SW 1271 (cell line): Measurements from ENCODE around the gene MON1A.
"Not testable (repeated sequence)": the region's sequence is repeated elsewhere in the genome, so short reads cannot be mapped to it uniquely, and the experiment has no call there.

Experiments used
- DNase-seq, 2 experiments: peaks; one replicate each; lab custom pipeline; 2025; lab: John Stamatoyannopoulos, UW

The MON1A gene

DNA sequence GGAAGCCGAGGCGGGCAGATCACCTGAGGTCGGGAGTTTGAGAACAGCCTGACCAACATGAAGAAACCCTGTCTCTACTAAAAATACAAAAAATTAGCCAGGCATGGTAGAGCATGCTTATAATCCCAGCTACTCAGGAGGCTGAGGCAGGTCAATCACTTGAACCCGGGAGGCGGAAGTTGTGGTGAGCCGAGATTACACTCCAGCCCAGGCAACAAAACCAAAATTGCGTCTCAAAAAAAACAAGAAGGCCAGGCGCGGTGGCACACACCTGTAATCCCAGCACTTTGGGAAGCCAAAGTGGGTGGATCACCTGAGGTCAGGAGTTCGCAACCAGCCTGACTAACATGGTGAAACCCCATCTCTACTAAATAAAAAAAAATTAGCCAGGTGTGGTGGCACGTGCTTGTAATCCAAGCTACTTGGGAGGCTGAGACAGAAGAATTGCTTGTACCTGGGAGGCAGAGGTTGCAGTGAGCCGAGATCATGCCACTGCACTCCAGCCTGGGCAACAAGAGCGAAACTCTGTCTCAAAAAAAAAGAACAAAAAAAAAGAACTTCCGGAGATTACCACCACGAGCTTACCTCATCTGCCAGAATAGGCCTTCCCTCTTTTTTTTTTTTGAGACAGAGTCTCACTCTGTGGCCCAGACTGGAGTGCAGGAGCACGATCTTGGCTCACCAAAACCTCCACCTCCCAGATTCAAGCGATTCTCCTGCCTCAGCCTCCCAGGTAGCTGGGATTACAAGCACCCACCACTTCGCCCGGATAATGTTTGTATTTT, 11.6 kb downstream of the MON1A start:
- DNase-seq: not testable (repeated sequence)

DNA sequence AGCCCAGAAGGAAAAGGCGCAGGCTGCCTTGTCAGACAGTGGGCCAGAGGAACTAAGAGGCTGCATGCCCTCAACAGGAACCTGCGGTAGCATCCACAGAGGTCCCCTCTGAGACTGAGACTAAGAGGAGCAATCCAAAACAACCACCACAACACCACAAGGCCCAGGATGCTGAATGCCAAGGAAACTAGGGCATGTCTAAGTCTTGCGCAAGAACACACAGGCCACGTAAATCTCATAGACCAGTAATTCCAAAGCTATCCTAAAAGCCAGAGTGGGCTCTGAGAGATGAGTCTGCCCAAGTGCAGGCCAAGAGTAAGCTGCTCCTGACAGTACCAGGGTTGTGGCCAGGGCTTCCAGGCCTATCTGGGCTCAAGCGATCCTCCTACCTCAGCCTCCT, 12.9 kb downstream of the MON1A start:
- no peak for DNase-seq

DNA sequence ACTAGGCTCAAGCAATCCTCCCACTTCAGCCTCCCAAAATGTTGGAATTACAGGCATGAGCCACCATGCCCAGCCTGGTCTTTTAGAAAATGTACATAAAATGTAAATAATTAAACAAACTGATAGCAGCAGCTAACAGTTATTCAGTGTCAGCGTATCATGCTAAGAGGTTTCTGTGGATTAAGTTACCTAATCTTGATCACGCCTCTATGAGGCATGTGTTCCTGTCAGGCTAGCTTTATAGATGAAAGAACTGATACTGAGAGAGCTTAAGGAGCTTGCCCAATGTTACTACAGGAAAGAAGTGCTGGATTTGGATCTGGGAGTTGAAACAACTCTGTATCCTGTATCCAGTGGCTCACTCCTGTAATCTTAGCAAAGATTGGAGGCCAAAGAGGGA, 14.7 kb downstream of the MON1A start:
- DNase-seq: no peak

DNA sequence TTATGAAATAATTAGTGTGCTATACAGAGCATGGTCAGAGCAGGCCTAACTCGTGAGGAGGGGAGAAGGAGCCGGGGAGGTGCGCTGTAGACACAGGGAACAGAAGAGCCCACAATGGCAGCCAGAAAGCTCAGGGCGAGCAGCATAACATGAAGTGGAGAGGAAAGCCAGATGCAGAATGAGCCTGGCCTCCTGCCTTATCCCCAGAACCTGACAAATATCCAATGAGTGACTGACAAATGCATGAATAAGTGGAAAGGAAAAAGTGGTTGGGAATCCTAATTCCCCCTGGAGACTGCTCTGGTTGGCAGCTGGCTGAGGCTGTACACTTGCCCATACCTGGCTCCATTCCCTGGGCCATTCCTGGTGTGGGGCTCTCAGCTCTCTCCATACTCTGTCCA, 16.7 kb downstream of the MON1A start:
- DNase-seq: no peak

DNA sequence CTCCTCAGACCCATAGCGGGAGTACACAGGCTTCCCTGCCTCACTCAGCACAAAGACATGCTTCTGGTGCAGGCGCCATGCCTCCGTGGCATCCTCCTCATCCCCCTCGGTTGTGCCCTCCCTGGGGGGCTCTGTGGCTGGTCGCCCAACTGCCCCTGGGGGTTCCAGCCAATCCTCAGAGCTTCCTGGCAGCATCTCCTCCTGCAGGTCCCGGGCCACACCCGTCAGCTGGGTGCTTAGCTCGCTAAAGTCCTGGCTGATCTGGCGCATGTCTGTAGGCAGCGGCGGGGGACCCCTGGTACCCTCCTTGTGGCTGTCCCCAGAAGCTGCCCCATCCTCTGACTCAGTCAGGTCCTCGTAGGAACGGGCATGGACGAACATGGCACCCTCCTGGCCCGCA, 18.0 kb downstream of the MON1A start:
- no peak for DNase-seq

DNA sequence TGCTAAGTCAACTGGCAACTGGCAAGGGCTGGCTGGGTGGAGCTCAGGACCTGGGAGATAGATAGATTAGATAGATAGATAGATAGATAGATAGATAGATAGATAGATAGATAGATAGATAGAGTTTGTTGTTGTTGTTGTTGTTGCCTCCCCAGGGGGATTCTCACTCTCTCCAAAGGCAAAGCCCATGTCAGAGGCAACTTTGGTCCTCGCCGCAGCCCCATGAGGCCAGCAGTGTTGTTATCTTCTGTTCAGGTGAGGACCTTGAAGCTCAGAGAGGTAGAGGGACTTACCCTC, 18.5 kb downstream of the MON1A start:
- no peak for DNase-seq

DNA sequence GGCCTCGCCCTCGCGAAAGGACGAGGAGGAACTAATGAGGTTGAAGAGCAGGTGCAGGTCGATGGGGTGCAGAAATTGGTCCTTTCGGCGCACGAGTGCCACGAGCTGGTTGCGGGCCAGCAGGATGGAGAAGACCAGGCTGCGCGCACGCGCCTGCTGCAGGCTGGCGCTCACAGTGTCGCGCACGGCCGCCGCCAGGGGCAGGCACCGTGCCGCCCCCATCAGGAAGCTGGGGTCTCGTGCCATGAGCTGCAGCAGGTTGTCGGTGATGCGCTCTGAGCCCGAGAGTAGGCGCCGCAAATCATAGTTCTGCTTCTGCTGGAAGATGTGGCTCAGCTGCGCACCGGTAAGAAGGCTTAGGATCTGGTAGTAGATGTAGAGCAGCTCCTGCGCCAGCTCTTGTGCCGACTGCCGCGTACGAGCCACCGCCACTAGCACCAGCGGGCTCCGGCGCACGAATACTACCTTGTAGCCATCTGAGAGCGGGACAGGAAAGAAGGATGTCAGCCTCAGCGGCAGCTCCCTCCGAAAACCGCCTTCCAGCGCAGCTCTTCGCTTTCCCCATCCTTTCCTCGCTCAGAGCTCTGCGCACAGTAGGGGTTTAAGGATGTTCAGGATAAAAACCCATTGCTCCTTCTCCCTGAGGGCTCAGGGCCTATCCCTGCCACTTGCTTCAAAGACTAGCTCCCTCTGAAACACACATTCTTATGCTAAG, 19.0 kb downstream of the MON1A start:
- no peak for DNase-seq

DNA sequence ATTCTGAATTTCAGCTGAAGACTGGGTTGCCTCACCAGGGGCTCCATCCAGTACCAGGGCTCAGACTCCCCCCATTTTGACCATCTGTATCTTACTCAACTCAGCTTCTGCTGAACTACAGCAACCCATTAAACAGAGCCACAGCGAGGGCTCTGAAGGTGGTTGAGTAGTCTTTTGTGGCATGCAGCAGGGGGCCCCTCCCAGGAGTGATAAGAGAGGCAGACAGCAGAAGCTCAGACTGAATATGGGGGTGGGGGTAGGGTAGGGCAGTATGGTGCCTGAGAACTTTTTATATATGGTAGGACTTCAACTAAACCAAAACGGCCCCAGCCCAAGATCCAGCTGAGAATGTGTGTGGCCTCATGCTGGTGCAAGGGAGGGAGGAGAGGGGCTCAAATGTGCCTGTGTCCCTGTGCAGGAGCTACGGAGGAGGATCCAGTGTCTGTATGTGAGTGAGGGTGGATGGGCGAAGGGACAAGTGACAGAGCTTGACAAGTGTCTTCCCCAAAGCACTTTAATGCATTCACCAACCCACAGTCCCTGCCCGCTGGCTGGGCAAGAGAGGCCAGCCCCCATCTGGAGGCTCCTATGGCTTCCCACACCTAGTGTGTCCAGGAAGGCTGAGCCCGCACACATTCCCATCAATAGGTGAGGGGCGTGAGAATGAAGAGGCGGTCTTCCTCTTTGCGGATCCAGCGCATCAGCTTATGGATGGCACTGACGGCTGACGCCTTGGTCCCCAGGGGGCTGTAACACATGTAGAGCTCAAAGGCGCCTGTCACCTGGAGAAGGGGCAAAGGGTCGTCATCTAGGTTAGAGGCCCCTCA, 21.0 kb downstream of the MON1A start:
- DNase-seq: no peak

DNA sequence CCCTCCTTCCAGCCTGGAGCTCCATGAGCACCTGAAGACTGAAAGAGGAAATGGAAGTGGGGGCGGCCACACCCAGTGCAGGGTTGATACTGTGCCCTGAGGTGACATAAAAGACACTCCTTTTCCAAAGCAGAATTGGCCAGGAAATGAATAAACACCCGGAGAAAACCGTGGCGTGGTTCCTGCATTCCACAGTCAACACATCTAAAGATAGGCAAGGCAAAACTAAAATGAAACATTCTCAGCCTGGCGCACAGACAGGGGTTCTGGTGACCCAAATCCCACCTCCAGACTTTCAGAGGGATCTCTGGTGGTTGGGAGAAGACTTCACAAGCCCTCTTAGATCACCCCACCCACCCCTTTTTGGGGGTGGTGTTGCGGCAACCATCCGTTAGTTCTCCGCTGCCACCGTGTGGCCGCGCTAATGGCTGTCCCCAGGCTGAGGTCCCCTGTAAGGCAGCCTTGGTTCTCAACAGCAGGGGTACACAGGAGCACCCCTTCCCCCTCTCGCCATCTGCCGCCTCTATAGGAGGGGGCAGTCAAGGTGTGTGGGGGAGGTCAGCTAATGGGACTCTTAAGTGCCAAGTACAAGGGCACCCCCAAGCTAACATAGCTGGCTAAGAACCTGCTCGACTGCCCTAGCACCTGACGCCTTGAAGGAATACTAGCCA, 23.4 kb downstream of the MON1A start:
- DNase-seq: peak in 1 of 2 experiments; percentile 47

DNA sequence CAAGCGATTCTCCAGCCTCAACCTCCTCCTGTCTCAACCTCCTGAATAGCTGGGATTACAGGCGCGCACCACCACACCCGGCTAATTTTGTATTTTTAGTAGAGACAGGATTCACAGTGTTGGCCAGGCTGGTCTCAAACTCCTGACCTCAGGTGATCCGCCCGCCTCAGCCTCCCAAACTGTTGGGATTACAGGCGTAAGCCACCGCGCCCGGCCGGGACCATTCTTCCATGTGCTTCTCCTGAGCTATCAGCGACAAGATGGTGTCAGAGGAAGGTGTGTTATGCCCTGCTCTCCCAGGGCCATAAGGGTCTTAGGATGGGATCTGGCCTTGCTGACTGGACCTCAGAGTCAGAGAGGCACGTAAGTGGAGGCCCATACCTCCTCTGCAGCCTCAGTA, 25.2 kb downstream of the MON1A start:
- not testable (repeated sequence) for DNase-seq

DNA sequence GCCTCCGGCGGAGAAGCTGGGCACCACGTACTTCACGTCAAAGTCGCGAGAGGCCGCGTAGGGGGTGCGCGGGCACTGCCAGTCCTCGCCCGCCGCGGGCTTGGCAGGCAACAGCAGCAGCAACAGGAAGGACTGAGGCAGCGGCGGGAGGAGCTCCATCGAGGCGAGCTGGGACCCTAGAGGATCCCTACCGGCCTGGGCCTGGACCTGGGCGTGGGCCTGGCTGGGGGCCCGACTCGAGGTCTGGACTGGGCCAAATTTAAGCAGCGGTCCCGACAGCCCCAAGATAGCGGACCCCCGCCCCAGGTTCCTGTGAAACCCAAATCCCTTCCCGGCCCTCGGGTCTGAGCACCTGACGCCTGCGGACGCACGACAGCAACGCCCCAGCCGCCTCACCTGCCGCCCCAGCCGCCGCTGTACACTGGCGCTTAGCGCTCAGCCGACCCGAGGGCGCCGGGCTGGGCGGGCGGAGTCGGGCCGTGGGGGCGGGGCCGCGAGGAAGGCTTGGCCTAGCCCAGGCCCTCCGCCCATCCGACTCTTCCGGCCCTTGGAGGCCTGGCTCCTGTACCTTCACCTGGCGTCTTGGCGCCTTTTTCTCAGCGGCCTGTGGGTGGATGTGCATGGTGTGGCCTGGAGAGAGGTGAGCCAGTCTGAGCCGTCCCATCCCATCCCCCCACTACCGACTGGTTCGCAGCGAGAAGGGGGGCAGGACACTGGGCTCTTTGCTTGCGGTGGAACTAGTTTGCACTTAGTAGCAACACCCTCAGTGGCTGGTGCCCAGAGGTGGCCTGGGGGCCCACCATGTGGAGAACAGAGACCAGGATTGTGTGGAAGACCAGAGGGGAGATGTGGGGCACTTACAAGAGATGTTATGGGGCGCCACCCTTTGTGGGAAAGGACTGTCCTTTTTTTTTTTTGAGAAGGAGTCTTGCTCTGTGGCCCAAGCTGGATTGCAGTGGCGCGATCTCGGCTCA, 25.9 kb downstream of the MON1A start, which contains the start of gene MST1R:
Gene MST1R (minus strand): TSS at position 423 of the 974 bp plus-strand sequence. CDS start 264 bp downstream, at position 159.
- DNase-seq: peak in 1 of 2 experiments; percentile 55

DNA sequence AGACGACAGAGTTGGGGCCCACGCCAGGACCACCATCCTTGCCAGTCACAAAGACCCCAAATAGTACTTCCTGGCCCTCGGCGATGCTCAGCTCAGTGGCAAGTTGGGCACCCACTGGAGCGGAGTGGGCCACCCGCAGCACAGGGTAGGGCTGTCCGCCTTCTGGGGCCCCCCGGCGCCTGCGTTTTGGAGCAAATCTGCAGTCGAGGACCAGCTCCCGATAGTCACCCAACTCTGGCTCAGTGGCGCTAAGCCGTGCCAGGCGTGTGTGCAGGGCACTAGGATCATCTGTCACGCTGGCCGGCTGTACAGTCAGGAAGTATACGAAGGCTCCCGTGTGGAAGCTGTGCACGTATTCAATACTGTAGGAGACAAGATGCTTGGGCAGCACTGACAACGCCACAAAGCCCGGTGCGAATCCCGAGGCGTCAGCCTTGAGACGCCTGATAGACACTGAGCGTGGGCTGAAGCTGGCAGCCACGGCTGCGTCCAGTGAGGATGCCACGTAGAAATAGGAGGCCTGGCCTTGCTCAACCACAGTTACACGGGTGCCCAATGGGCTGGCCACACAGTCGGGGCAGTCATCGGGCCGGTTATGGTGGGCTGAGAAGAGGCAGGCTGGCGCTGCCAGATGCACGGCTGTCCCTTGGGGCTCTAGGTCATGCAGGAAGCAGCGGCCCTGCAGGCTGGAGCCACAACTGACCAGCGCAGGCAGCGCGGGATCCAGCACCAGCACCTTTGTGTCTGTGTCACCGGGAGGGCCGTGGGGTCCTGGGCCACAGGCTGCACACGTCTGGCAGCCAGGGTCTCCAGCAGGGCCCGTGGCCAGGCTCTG, 26.9 kb downstream of the MON1A start:
- DNase-seq: no peak

DNA sequence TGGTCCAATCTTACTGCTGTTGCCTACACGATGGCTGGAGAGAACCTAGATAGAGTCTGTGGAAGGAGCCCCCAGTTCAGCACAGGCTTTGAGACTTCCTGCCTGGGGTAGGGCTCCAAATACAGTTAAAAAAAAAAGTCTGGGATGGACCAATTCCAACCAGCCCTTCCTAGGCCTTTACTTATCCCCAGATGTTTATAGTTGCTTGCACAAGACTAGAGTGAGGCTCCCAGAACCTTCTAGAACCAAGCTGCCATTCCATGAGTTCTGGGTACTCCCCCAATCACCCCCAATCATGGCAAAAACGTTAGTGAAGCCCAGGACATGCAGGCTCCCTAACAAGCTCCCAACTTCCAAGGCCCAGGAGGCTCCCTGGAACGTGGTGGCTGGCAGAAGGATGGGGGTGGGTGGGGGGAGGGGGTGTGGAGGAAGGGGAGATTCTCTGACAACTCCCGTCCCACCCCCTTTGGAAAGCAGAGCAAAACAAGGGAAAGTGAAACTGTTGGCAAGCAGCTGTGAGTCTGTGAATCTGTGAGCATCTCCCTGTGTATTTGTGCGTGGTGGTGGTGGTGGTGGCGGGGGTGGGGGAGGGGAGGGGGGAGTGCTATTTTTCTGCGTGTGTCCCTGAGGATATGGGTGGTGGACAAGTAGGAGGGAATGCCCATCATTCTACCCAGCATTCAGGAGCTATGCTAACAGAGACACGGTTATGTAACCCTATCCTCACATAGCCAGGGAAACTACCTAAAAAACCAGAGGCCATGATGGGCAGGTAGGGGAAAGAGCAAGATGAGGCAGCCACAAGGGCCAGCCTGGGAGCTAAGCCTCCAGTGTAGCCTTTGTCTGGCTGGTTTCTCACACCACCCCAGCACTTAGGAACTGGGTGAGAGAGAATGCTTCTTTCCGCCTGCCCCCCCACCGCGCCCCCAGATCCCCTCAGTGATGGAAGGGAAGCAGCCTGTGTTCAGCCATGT, 28.0 kb downstream of the MON1A start:
- DNase-seq: no peak

DNA sequence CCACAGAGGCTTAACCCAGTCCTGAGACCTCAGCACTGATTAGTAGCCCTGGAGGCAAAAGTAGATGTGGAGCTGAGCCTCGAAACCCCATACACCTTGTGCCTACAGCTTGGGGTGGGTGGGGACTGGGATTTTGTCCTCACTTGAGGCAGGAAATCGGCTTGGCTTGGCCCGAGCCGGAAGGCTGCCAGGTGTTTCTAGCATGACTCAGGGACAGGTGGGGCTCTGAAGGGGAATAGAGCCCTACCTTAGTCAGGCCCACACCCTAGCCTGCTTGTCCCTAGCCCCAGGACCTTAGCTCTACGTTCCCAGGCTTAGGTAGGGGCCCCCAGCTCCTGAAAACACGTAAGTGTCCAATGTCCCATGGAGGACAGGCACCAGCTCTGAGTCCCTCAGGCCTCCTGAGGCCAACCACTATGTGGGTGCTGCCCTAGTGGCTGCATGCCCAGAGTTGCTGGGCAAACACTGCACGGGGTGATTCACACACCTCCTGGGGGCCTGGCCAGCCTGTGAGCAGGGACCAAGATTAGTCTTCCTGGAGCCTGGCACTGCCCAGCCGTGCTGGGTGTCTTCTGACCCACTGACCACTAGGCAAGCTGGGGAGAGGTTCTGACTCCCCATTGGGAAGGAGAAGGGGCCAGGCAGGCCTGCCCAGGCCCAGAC, 29.0 kb downstream of the MON1A start:
- DNase-seq: peak; percentile 52 to 54

DNA sequence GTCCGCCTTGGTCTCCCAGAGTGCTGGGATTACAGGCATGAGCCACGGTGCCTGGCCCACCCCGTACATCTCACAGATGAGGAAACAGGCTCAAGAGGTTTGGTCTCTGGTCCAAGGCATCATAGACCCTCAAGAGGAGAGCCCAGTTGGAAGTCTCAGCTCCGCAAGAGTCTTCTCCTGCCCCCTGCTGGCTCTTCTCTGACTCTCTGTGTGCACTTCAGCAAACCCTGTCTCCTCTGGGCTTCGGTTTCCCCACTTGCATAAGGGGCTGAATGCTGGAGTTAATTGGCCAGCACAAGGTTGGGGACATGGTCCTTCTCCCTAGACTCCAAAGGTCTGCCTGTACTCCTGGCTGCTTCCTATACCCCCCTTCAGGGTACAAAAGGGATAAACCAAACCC, 29.8 kb downstream of the MON1A start:
- DNase-seq: no peak

DNA sequence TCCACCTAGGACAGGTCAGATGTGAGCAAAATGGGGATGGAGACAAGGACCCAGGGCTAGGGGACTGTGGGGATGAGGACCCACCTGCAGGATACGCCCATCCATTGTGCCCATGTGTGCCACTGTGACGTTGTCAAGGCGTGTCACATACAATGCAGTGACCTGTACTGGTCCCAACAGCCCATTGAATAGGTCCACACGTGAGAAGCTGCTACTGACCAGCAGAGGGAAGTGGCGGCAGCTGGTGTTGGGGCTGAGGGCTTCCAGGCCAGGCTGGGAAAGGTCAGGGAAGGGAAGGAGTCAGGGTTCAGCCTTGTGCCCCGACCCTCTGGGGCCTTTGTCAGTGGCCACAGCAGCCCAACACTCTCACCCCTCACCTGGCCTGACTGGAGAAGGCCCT, 30.6 kb downstream of the MON1A start:
- DNase-seq: no peak

DNA sequence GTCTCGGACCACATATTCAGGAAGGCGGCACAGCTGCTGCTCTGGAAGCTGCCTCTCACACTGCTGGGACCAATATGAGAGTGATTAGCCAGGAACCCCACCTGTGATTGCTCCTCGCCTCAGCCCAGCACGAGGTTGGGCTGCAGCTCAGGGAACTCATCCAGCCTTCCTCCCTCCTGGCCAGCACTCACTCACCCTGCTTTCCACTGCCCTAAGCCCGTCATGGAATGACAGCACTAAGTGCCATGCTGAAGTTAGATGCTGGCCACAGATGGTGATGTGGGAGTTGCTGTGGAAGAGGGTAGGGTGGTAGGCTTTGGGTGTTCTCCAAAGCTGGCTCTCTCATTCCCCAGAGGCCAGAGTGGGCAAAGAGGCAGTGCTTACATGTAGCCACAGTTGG, 33.3 kb downstream of the MON1A start:
- DNase-seq: no peak

DNA sequence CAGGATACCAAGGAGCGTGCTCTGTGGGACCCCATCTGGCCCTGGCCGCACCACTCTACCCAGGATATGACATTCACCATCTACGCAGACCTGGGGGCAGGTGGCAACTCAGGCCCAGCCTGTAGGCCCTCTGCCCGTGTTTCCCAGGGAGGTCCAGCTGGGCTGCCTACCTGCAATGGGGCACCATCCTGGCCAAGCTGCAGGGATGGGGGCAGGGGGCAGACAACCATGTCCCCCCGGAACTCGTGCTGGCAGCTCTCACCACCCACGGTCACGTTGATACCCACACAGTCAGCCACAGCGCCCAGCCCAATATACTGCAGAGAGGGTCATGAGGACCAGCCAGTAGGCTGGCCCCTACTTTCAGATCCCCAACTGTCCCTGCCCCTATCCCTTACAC, 33.8 kb downstream of the MON1A start:
- DNase-seq: no peak
